HG03460 (cell line): Measurements from ENCODE around the gene NRN1L.
"Not testable (repeated sequence)": the region's sequence is repeated elsewhere in the genome, so short reads cannot be mapped to it uniquely, and the experiment has no call there.

Experiments
- ATAC-seq: cut with Tn5 transposase; IDR thresholded peaks from one replicate; pipeline ENCODE4 v1.9.1; 2021; ENCODE audit not compliant: unreplicated experiment

NRN1L gene

DNA sequence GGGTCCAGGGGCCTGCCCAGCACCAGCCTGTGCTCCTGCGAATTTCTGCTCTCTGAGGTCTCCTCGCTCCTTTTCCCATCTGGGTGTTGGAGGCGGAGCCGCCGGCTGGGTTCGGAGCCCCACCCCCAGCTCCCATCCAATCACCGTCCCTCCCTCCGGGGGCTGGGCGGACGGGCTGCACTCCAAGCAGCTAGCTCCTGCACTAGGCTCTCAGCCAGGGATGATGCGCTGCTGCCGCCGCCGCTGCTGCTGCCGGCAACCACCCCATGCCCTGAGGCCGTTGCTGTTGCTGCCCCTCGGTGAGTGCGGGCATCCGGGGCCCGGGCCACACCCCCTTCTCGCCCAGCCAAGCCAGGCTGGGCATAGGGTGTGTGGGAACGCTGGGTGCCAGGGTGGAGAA is at the start of gene NRN1L:
Gene NRN1L (plus strand): TSS at position 202 of the 400 bp plus-strand sequence. CDS start 19 bp downstream, at position 221.
- ATAC-seq: no peak

DNA sequence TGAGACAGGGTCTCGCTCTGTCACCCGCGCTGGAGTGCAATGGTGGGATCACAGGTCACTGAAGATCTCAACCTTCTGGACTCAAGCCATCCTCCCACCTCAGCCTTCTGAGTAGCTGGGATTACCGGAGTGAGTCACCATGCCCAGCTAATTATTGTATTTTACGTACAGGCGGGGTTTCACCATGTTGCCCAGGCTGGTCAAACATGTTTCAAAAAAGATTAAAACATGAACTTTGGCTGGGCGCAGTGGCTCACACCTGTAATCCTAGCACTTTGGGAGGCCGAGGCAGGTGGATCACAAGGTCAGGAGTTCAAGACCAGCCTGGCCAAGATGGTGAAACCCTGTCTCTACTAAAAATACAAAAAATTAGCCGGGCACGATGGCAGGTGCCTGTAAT is 47.5 kb upstream of the NRN1L start:
- ATAC-seq: not testable (repeated sequence)

DNA sequence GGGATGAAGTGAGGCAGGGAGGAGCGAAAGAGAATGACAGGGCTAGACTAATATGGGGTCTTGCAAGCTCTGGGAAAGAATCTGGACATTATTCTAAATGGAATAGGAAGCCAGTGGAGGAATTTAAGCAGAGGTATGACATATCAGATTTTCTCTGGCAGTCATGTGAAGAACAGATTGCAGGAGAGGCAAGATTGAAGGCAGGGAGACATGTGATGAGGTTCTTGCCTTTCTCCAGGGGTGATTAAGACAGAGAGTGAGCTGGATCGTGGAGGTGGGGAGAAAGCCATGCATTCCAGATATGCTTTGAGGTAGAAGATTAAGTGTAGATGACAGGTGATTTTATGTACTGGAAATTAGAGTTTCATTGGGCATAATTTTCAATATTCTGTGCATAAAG is 46.9 kb upstream of the NRN1L start:
- ATAC-seq: no peak

DNA sequence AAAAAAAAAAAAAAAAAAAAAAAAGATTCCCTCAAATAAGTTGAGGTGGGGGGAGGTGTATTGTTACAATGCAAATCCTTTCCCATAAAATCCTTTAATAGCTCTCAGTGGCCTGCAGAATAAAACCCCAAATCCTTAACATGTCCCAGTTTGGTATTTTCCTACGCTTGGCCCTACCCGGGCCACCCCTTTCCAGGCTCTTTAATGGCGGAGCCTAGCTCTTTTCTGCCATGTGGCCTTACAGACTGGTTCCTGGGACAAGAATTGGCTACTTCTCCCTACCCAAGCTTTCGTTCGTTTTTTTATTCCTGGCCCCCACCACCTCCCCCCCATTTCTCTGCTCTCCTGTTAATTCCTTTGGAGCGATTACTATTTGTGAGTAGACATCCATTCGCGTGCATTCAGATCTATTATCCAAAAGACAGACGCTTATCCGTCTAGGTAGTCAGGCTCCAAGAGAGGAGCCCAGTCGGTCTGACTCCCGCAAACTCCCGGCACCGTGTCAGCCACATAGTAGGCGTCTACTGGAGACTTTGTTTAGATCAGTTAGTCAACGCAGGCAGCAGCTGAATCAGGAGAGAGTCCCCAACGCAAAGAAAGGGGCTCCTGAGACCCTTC is 43.4 kb upstream of the NRN1L start:
- no peak for ATAC-seq

DNA sequence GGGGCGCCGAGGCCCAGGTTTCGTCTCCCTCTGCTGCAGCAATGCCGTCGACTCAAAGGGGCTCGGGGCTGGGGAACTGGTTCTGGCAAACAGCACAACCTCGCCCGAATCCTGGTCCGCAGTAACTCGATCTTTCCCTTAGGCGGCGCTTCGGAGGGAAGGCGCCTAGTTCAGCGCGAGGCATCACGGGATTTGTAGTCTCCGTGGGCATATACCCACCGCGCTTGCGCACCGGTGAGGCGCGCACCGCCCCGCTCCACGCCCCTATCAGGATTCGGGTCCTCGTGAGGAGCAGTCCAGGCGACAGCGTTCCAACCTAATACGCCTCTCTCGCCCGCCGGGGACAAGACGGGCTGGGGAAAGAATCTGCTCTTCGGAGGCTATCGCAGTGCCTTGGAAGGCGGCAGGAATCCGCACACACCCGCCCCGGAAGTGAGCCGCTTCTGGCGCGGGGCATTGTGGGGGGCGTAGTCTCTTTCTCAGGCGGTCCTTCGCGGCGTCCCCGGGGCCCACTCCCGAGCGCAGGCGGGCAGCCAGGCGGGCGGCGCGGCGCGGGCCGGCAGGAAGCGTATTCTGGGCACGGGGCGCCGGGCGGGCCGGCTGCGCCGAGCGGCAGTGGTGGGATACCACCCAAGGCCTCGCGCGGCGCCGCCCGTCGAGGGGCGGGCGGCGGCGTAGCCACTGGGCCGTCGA is 42.7 kb upstream of the NRN1L start, which contains the start of gene THAP11:
Gene THAP11 (plus strand): TSS at position 505 of the 693 bp plus-strand sequence. CDS start 235 bp downstream, outside the sequence.
- ATAC-seq: peak; percentile 41

DNA sequence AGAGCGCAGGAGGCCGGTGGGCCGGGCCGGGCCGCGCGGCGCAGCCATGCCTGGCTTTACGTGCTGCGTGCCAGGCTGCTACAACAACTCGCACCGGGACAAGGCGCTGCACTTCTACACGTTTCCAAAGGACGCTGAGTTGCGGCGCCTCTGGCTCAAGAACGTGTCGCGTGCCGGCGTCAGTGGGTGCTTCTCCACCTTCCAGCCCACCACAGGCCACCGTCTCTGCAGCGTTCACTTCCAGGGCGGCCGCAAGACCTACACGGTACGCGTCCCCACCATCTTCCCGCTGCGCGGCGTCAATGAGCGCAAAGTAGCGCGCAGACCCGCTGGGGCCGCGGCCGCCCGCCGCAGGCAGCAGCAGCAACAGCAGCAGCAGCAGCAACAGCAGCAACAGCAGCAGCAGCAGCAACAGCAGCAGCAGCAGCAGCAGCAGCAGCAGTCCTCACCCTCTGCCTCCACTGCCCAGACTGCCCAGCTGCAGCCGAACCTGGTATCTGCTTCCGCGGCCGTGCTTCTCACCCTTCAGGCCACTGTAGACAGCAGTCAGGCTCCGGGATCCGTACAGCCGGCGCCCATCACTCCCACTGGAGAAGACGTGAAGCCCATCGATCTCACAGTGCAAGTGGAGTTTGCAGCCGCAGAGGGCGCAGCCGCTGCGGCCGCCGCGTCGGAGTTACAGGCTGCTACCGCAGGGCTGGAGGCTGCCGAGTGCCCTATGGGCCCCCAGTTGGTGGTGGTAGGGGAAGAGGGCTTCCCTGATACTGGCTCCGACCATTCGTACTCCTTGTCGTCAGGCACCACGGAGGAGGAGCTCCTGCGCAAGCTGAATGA is 42.0 kb upstream of the NRN1L start:
- ATAC-seq: peak; percentile 17

DNA sequence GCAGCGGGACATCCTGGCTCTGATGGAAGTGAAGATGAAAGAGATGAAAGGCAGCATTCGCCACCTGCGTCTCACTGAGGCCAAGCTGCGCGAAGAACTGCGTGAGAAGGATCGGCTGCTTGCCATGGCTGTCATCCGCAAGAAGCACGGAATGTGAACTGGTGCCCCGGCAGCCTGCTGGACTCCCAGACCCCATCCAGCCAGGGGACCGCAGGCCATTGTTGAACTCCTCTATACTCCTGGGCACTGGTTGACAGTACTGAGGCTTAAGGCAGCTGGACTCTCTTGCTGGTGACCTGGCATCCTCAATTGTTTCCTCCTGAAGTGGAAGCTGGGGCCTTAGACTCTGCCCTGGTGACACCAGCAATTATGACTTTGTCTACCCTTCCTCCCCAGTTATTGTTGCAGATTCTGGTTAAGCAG is 41.3 kb upstream of the NRN1L start:
- ATAC-seq: no peak

DNA sequence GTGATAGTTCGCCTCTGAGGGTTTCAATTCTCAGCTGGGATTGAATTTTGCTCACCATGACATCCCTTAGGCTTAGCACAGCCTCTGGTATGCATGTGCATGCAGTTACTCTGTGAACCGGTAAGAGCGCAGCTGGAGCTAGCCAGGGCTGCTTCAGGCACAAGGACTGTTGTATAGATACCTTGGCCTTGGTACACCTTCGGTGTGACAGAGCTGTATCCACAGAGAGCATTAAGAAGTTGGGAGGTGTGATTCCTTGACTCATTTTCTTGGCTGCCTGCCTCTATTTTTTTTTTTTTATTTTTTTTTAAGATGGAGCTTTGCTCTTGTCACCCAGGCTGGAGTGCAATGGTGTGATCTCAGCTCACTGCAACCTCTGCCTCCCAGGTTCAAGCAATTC is 40.2 kb upstream of the NRN1L start:
- ATAC-seq: no peak

DNA sequence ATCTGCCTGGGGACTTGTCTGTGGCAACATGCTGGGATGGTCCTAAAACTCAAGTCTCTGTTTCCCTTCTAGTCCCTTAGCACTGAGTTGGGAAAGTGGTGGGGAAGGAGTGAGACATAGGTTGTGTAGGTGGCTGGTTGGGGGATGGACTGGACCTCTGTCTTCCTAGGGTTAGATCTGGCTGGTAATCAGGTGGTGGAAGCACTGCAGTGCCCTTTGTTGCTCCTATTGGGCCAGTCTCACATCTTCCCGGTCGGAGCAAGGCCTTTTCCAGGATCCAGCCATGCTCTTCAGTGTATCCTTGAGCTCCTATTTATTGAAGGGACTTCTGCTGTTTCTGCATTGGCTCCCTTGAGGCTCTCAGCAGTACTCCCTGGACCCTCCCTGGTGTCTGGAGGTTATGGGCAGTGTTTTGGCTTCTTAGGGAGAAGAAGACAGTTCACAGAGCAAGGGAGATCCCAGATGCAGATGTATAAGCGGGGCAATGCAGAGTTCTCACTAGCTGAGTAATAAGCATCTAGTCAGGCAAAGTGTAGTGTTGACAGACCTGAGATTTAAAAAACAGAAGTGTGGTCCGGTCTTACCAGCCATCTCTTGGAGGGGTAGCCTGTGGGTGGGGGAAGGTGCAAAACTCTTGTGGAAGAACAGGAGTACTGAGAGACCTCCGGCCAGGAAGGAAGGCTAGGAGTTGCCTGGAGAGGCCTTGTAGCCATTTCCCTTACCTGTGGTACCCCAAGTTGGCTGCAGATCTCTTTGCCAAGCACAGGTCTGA is 39.2 kb upstream of the NRN1L start:
- no peak for ATAC-seq

DNA sequence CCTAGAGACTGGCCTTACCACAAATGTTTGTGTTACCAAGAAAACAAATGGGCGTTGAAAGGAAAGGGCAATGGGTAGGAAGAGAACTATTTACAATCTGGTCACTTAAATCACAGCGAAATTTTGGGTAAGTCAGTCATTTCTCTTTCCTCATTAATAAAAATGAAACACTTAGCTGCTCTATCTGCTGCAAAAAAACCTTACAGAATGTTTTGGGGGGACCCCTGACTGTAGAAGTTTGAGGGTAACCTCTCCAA is 38.7 kb upstream of the NRN1L start:
- no peak for ATAC-seq

DNA sequence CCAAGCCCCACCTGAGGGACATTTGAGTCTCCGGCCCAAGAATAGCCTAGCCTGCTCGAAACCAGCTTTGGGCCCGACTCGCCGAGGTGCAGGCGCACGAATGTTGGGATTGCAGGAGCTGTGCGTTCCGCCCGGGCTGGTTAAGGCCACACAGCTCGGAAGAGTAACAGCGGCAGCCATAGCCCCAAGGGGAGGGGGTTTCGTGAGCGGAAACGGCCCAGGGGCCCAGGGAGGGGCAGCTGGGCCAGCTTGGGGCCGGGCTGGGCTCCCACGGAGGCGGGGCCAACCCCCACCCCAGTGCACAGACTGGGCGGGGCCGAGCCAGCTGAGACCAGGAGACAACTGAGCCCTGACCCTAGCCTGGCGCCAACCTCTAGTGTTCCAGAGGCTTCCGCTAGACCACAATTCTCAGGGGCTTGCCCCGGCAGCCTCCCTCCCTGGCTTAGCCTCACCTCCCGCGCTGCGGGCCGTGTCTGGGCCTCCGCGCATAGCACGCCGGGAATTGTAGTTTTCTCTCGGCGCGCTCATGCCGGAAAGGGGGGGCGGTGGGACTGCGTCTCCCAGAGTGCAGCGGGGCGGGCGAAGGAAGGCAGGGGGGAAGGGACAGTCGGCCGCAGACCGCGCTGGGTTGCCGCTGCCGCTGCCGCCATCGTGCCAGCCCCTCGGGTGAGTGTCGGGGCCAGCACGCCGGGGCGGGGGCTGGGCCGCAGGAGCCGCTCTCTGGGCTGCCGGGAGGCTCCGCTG is 38.2 kb upstream of the NRN1L start, which contains the start of gene NUTF2:
Gene NUTF2 (plus strand): TSS at position 614 of the 744 bp plus-strand sequence. CDS start 18,198 bp downstream, outside the sequence.
- peak; percentile 48 for ATAC-seq

DNA sequence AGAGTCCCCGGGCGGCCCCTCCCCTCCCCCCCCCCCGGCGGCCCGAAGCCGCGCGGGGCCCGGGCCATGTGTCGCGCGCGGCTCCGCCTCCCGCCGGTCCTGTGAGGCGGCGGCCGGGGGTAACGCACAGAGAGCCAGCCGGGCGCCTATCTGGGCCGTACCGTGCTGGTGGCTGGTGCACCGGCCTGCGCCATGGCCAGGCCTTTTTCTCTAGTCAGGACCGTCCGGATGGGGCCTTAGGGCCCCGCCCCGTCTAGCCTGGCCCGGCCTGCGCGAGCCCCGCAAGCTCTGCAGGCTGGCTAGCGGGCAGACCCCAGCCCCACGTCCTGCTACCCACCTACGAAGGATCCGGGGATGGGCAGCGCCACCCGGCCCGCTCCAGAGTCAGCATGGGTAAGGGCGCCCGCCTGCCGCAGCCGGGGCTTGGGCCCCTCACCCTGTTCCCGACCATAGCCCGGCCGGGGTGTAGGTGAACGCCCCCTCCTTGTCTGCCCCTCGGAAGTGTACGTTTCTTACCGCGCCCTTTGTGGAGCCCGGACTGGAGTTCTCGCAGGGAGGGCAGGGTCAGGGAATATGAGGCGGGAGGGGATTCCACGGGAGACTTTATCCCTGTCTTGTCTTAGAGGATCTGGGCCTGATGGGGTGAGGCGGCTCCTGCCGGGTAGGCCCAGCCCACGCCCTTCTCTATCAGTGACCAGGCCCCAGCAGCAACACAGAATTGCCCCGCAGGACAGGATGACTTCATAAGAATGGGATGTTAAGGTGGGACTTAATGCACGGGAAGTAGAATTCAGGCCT is 37.4 kb upstream of the NRN1L start, which contains the start of gene CENPT:
Gene CENPT (minus strand): TSS at position 630 of the 798 bp plus-strand sequence. CDS start 13,834 bp downstream, outside the sequence.
- ATAC-seq: peak; percentile 34

DNA sequence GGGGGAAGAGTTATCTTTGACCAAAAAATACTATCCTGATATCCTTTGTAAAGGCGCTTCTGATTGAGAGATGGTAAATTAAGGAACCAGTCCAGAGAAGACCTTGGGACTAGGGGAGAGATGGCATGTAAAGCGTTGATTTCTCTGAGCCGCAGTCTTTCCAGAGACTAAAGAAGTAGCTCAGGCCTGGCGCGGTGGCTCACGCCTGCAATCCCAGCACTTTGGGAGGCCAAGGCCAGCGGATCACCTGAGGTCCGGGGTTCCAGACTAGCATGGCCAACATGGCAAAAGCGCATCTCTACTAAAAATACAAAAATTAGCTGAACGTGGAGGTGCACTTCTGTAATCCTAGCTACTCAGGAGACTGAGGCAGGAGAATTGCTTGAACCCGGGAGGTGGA is 36.6 kb upstream of the NRN1L start:
- no peak for ATAC-seq

DNA sequence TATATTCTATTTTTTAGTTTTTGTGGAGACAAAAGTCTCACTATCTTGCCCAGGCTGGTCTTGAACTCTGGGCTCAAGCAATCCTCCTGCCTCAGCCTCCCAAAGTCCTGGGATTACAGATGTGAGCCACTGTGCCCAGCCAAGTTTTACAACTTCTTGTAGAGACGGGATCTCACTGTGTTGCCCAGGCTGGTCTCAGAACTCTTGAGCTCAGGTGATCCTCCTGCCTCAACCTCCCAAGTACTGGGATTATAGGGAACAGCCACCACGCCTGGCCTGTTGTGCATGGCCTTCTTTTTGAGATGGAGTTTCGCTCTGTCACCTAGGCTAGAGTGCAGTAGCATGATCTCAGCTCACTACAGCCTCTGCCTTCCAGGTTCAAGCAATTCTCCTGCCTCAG is 31.0 kb upstream of the NRN1L start:
- ATAC-seq: no peak

DNA sequence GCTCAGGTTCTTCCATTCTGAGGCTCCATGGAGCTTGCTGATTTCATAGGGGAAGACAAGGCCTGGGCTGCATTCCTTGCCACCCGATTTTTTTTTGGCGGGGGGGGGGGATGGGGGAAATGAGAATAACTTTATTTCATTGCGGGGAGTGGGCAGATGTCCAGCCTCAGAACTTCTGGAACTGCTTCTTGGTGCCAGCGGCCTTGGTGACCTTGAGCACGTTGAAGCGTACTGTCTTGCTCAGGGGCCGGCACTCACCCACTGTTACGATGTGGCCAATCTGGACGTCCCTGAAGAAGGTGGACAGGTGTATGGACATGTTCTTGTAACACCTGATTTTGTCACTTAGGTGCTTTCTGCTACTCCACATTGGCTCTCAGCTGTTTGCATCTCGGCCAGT is 28.9 kb upstream of the NRN1L start:
- no peak for ATAC-seq

DNA sequence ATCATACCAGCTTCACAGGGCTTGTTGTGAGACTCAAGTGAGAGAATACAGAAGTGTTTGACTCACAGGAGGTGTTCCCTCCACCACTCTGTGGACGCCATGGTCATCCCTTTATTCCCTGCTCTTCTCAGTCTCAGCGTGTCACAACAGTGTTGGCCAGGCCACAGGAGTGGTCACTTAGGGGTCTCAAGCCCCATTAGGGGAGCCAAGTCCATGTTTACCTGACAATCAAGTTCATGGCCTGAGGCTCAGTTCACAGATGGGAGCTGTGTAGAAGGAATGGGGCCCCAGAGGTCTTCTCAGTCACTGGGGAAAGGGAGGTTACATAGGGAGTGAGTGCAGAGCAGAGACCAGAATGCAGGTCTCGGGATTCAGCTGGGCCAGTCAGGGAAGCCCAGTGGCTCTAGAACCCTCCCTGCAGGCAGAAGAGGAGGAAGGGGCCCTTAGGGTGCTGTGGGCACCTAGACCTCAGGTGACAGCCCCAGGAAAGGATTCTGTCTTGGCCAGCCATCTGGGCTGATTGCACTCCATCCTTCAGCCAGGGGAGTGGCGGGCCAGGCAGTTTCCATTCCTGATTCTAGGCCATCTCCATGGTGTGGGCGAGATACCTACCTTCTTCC is 27.6 kb upstream of the NRN1L start:
- no peak for ATAC-seq

DNA sequence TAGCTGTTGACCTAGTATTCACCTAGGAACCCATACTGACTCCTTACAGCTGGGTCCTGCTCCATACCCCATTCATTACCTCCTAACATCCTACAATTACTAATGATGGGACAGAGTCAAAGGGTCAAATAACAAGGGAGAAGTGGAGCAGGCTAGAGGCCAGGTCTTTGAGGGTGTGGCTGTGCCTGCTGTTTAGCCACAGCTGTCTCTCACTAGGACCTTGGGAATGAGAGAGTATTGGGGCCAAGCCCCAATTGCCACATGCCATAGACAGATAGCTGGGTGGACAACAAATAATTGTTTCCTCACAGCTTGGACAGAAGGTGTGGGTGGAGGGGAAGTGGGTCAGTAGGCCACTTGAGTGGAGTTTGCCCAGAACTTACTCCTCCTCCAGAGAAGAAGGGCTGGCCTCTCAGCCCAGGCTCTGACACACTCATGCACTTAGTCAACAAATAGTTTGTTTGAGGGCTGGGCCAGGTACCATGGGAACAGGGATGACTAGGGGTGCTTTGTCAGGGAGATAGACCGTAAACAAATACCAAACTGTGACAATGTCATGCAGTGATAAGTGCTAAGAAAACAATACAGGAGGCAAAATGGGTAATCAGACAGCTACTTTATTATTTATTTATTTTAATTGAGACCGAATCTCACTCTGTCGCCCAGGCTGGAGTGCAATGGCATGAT is 27.0 kb upstream of the NRN1L start:
- no peak for ATAC-seq

DNA sequence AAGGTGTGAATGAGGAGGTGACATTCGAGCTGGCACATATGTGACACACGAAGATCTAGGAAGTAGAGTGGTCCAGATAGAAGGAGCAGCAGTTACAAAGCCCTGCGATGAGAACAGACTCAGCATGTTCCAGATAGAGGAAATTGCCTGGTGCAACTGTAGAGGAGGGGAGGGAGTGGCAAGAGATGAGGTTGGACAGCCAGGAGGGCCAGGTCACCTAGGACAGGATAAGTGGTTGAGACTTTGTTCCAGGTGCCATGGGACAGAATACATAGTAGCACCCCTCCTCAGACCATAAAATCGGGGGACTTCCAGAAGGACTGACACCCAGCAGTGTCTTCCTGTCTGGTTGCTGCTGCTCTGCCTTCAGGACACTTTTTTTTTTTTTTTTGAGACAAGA is 26.2 kb upstream of the NRN1L start:
- ATAC-seq: no peak
